PC-9 (cell line): Measurements from ENCODE around the gene RPL22. TPM values are rescaled to one million over a fixed set of nuclear protein-coding genes. Genes with fewer than 3 reads are reported as not detected.

Source experiments
- BruUV-seq: library from RNA; stranded (reverse); fragments of 400-500 nt; replicated peaks from 2 replicates; lab custom pipeline; 2021; lab: Mats Ljungman, UMichigan
- CTCF ChIA-PET: fragments of 300-600 bp; sonication (Branson Sonifier 250); formaldehyde crosslinking; loops from one replicate; lab custom pipeline; 2022; ENCODE audit warnings: antibody characterized with exemption; lab: Charles Lee
- POLR2A ChIA-PET: fragments of 300-600 bp; sonication (Branson Sonifier 250); formaldehyde crosslinking; loops from one replicate; lab custom pipeline; 2022; ENCODE audit warnings: antibody characterized with exemption; ENCODE audit not compliant: unreplicated experiment; lab: Charles Lee
- DNase-seq, 2 experiments: peaks; one replicate each; pipeline versions ENCODE4 v3.0.0 to v3.0.0-alpha.2; 2015 to 2022; ENCODE audit warnings: mixed read lengths in 1 of 2
- H2AFZ ChIP-seq: fragments of 200-600 bp; sonication (generic); 2 replicates; pipeline ENCODE4 v1.8.1; 2017; ENCODE audit warnings: antibody characterized with exemption
- H3F3A ChIP-seq: fragments of 200-600 bp; sonication (generic); 2 replicates; pipeline ENCODE4 v1.8.1; 2017; ENCODE audit warnings: antibody characterized with exemption, mild to moderate bottlenecking, low read depth; ENCODE audit not compliant: insufficient read depth
- H3K27ac ChIP-seq: fragments of 200-600 bp; sonication (generic); 2 replicates; pipeline ENCODE4 v1.6.1; 2016; ENCODE audit warnings: mixed run types
- H3K27me3 ChIP-seq: fragments of 200-600 bp; sonication (generic); 2 replicates; pipeline ENCODE4 v1.6.1; 2016; ENCODE audit warnings: low read depth, mixed run types; ENCODE audit not compliant: insufficient read depth
- H3K36me3 ChIP-seq: fragments of 200-600 bp; sonication (generic); 2 replicates; pipeline ENCODE4 v1.6.1; 2016; ENCODE audit warnings: low read depth, mixed run types
- H3K4me1 ChIP-seq: fragments of 200-600 bp; sonication (generic); replicated peaks from 2 replicates; pipeline ENCODE4 v1.6.1; 2016; ENCODE audit warnings: mixed run types; ENCODE audit not compliant: insufficient read depth
- H3K4me2 ChIP-seq: fragments of 200-600 bp; sonication (generic); 2 replicates; pipeline ENCODE4 v1.6.1; 2017; ENCODE audit warnings: mixed run types
- H3K4me3 ChIP-seq: fragments of 200-600 bp; sonication (generic); 2 replicates; pipeline ENCODE4 v1.6.1; 2016; ENCODE audit warnings: mixed run types
- H3K79me2 ChIP-seq: fragments of 200-600 bp; sonication (generic); 2 replicates; pipeline ENCODE4 v1.6.1; 2017; ENCODE audit warnings: low read depth, mixed run types
- H3K9me2 ChIP-seq: fragments of 200-600 bp; sonication (generic); 2 replicates; pipeline ENCODE4 v1.8.1; 2017; ENCODE audit warnings: mild to moderate bottlenecking; ENCODE audit not compliant: insufficient read depth
- H3K9me3 ChIP-seq: fragments of 200-600 bp; sonication (generic); 2 replicates; pipeline ENCODE4 v1.8.1; 2016; ENCODE audit warnings: low read depth; ENCODE audit not compliant: insufficient read depth
- H4K20me1 ChIP-seq: fragments of 200-600 bp; sonication (generic); 2 replicates; pipeline ENCODE4 v1.8.1; 2017; ENCODE audit not compliant: insufficient read depth
- EZH2 ChIP-seq: fragments of 200-600 bp; sonication (generic); IDR thresholded peaks from 2 replicates; pipeline ENCODE4 v1.8.0; 2017; ENCODE audit warnings: antibody characterized with exemption, low read depth
- intact Hi-C: fragments of 100-400 bp; cut with micrococcal nuclease; formaldehyde crosslinking; loops from one replicate; pipeline ENCODE4 v1.10.0; 2022; ENCODE audit not compliant: unreplicated experiment
- total RNA-seq: library from RNA; stranded (reverse); gene quantifications from 2 replicates; pipeline ENCODE4 v1.2.3, GENCODE V29; 2021
- TF ChIP-seq, protein P1 (sequence below): fragments of 200-600 bp; sonication (generic); conservative IDR thresholded peaks from 2 replicates; pipeline ENCODE4 v1.6.1; 2017; ENCODE audit warnings: mixed run types, antibody characterized with exemption, mild to moderate bottlenecking, moderate library complexity

RPL22 gene
- total RNA-seq, 1 experiment from 2014 or later: 447 TPM

- Histone ChIP-seq H3K79me2 (peaks cover 36% of the 10 kb centered on the region), H3K27ac (no peak overlapping the region), H4K20me1 (peaks cover 9% of the 10 kb centered on the region; the same call in 1 of the 2 replicates), H3K36me3 (peaks cover 7% of the 10 kb centered on the region; the same call in 1 of the 2 replicates), H3K4me1 (peaks cover 21% of the 10 kb centered on the region), H3K27me3 (no peaks in the 10 kb centered on the region), H3K9me3 (no peaks in the 10 kb centered on the region), H2AFZ (no peak overlapping the region), H3F3A (peaks cover 9% of the 10 kb centered on the region; the same call in 1 of the 2 replicates), H3K4me2 (no peak overlapping the region), H3K9me2 (no peaks in the 10 kb centered on the region), H3K4me3 (no peak overlapping the region)
- ChIA-PET POLR2A (interaction anchor here (0.5 kb wide), 1 partner anchor 42 kb away, joined by 10 read pairs; the partner anchor contains the start of gene HES3), CTCF (no interaction called here)
- no peak for DNase-seq
- BruUV-seq: no TSS peak
- TF ChIP-seq EZH2: no peak
- TF ChIP-seq, protein P1, sequence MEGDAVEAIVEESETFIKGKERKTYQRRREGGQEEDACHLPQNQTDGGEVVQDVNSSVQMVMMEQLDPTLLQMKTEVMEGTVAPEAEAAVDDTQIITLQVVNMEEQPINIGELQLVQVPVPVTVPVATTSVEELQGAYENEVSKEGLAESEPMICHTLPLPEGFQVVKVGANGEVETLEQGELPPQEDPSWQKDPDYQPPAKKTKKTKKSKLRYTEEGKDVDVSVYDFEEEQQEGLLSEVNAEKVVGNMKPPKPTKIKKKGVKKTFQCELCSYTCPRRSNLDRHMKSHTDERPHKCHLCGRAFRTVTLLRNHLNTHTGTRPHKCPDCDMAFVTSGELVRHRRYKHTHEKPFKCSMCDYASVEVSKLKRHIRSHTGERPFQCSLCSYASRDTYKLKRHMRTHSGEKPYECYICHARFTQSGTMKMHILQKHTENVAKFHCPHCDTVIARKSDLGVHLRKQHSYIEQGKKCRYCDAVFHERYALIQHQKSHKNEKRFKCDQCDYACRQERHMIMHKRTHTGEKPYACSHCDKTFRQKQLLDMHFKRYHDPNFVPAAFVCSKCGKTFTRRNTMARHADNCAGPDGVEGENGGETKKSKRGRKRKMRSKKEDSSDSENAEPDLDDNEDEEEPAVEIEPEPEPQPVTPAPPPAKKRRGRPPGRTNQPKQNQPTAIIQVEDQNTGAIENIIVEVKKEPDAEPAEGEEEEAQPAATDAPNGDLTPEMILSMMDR: no peak
- intact Hi-C loops: no loop called here
Observed at GRCh38 chr1:6202256-6202655, 2.9 kb upstream of the RPL22 start.

DNA sequence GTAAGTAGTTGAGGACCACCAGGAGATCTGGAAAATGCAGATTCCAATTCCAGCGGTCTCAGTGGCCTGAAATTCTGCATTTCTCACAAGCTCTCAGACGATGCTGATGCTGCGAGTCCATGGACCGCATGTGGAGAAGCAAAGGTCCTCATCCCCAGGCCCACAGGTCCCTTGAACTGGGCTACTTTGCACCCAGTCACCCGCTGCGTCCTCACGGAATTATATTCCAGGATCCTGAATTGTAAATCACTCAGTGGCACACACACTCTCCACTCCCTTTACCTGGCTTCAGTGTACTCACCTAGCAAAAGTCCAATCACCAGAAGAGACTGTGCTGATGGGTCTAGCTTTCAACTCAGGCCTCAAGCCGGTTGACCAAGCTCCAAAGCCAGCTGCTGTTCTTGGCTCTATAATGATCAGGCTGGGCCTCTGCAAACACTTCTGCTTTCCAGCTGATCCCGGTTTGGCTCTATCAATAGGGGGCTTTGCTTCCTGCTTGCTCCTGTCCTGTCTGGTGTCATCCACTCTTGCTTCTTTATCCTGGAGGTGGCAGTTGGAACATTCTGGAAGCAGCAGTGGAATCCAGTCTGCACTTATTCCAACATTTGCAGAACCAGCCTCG, 904 bp upstream of the RPL22 start:
- no peak for TF ChIP-seq EZH2
- TF ChIP-seq, protein P1: no peak
- Histone ChIP-seq H3K9me2 (no peaks in the 10 kb centered on the region), H3K27me3 (no peaks in the 10 kb centered on the region), H3K36me3 (peaks cover 14% of the 10 kb centered on the region), H3K27ac (peak overlapping the region; percentile 66), H3K4me2 (peak overlapping the region; percentile 96), H3F3A (peaks cover 11% of the 10 kb centered on the region), H3K4me3 (peak overlapping the region; percentile 90), H3K79me2 (peaks cover 45% of the 10 kb centered on the region), H2AFZ (peak overlapping the region; percentile 79), H3K4me1 (peaks cover 24% of the 10 kb centered on the region), H3K9me3 (no peaks in the 10 kb centered on the region), H4K20me1 (peaks cover 22% of the 10 kb centered on the region; the same call in 1 of the 2 replicates)
- POLR2A ChIA-PET: no interaction called here
- CTCF ChIA-PET: interaction anchor here (0.6 to 0.7 kb wide), 2 partner anchors 44 to 157 kb away, joined by 3 to 6 read pairs; no protein-coding TSS in a partner anchor
- intact Hi-C loops: no loop called here
- no peak for DNase-seq
- no TSS peak for BruUV-seq

DNA sequence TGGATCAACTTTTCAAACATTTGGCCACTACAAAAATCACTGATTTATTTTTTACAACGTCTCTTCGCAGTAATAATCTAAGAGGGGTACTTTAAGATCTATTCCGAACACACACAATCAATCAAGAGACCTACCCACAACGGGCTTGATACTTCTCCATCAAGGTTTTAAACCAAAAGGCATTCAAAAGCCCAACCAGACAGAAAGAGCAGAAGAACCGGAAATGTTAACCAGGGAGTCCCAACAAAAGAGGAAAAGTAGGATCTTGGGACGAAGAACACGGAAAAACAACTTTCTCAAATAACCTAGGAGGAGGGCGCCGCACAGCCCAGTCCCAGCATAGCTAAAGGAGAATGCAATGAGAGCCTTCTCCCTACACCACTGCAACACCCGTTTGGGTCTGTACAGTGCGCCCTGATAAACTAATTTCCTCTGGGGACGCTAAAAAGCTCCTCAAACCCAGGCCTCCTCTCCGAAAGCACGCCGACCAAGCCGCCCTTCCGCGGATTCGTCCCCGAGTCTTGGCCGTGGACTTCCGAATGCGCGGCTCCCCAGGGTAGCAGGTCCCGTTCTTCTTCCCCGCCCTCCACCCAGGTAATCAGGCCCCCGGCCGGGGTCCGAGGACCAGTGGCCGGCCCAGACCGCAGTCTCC, 623 bp downstream of the RPL22 start:
- peaks cover 30% of the 10 kb centered on the region; the same call in 1 of the 2 replicates for H4K20me1 ChIP-seq
- CTCF ChIA-PET: interaction anchor here (1.6 kb wide), 1 partner anchor 15 kb away, joined by 3 read pairs; no protein-coding TSS in a partner anchor
- H3K4me2 ChIP-seq: peak overlapping the region; percentile 96
- no peak for TF ChIP-seq EZH2
- TF ChIP-seq, protein P1: no peak
- H3K27ac ChIP-seq: peak overlapping the region; percentile 66
- peaks cover 11% of the 10 kb centered on the region for H3F3A ChIP-seq
- DNase-seq: no peak
- H3K4me3 ChIP-seq: peak overlapping the region; percentile 90
- H3K79me2 ChIP-seq: peaks cover 59% of the 10 kb centered on the region
- intact Hi-C loops: no loop called here
- BruUV-seq: TSS peak; percentile 38
- H3K9me3 ChIP-seq: no peaks in the 10 kb centered on the region
- H3K4me1 ChIP-seq: peaks cover 18% of the 10 kb centered on the region
- H3K27me3 ChIP-seq: no peaks in the 10 kb centered on the region
- peak overlapping the region; percentile 76; the same call in 1 of the 2 replicates for H2AFZ ChIP-seq
- peaks cover 14% of the 10 kb centered on the region for H3K36me3 ChIP-seq
- POLR2A ChIA-PET: no interaction called here
- no peaks in the 10 kb centered on the region for H3K9me2 ChIP-seq
